T-helper 9 cell (primary cell): ENCODE results near the gene GLI2.

Experiments used
- DNase-seq: peaks from one replicate; pipeline ENCODE4 v3.0.0-alpha.2; 2020
- total RNA-seq, 2 donors: gene quantifications; one replicate each; lab custom pipeline; 2026; lab: John Stamatoyannopoulos, UW

GLI2 gene
- 0 reads per million in 2 donors for total RNA-seq

DNA sequence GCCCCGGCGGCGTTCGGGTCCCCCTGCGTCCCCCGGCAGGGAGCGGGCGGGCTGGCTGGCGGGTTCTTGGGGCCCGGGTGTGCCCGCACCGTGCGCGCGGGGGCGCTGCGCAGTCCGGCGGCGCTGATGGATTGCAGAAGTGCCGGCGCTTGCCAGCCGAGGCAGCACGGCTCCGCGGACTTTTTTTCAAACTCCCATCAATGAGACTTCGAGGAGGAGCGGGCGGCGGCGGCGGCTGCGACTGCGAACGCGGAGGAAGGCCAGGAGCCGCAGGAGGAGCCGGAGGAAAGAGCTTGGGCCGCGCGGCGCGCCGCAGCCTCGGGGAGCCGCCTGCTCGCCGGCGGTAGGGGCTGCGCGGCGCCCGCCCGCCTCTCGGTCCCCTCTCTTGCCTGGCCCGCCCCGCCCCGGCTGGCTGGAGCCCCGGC, at the start of gene GLI2:
Gene GLI2, plus strand, starts transcription at position 123 of the 425 bp plus-strand sequence. CDS start 61,453 bp downstream, outside the sequence.
- no peak for DNase-seq

- DNase-seq = no peak
Measured at GRCh38 chr2:120685974-120686297, 49.7 kb upstream of the GLI2 start.

GRCh38 chr2:120686511-120687168, 49.0 kb upstream of the GLI2 start:
- DNase-seq = no peak

DNA sequence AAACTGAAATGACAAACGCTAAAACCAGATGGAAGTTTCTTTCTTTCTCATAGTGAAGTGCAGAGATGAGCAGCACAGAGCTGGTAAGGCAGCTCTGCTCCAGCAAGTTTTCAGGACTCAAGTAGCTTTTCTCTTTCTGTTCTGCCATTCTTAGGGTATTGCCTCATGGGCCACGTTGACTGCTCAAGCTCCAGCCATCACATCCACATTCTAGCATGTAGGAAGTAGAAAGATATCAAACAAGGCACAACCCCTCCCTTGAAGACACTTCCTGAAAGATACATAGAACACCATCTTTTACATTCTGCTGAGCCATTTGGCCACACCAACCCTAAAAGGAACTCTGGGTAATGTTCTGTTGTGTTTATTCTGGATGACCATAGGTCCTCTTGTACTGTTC, 48.5 kb upstream of the GLI2 start:
- no peak for DNase-seq

GRCh38 chr2:120690521-120690920, 45.1 kb upstream of the GLI2 start:
- DNase-seq = no peak

GRCh38 chr2:120691410-120691809, 44.3 kb upstream of the GLI2 start:
- DNase-seq = no peak

- no peak for DNase-seq
Measured at GRCh38 chr2:120692691-120693090, 43.0 kb upstream of the GLI2 start.

GRCh38 chr2:120693121-120693520, 42.5 kb upstream of the GLI2 start:
- DNase-seq = no peak

- no peak for DNase-seq
Measured at GRCh38 chr2:120694034-120694433, 41.6 kb upstream of the GLI2 start.

GRCh38 chr2:120697471-120697870, 38.2 kb upstream of the GLI2 start:
- DNase-seq = no peak

DNA sequence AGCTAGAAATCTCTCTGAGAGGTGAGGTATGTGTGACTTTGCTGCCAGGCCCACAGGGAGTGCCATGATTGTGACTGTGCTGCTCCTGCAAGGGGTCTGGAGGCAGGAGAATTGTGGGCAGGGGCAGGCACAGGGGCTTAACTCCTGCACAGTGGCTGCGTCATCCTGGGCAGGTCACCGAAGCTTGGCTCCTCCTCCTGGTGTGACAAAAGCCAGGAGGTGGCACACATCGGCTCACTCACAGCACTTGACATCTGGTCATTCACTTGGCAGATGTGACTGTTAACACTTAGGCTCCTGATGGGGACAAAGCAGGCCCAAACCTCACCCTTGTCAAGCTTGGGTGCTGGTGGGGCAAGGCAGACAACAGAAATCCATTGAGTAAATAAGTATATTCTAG, 36.4 kb upstream of the GLI2 start:
- no peak for DNase-seq

- no peak for DNase-seq
Measured at GRCh38 chr2:120700659-120701058, 35.0 kb upstream of the GLI2 start.

GRCh38 chr2:120701096-120701495, 34.6 kb upstream of the GLI2 start:
- no peak for DNase-seq

DNA sequence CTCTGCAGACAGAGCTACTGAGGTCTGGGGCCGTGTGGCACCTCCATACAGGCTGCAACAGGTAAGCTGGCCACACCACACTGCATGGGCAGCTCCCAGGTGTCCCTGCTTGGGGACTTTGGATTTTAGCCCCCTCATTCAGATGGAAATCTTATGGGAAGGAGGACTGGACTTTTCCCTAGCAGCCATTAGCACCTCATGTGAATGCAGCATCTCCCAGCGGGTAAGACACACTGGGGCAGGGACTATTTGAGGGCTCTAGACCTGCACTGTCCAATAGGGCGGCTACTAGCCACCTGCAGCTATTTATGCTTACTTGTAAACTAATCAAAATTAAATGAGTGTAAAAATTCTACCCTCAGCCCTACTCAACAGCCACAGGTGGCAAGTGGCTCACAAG, 34.2 kb upstream of the GLI2 start:
- no peak for DNase-seq

GRCh38 chr2:120702061-120702460, 33.6 kb upstream of the GLI2 start:
- DNase-seq = no peak

- DNase-seq = no peak
Measured at GRCh38 chr2:120702801-120703200, 32.9 kb upstream of the GLI2 start.

- no peak for DNase-seq
Measured at GRCh38 chr2:120703330-120703994, 32.2 kb upstream of the GLI2 start.

DNA sequence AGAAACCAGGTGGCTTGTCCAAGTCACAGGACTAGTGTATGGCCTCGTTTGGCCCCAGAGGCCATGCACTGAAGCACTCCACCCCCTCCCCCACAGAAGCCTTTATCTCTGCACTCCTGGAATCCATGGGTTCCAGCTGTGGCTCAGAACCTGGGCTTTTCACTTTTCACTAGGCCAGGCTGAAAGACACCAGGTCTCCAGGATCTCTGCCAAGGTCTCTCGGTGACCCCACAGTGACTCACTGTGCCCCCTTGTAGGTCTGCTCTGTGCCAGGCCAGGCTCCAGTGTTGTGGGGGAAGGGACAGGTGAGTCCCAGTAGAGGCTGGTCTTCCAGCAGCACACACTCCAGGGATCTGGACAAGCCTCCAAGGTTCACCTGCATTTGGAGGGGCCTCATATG, 31.0 kb upstream of the GLI2 start:
- DNase-seq = no peak

DNA sequence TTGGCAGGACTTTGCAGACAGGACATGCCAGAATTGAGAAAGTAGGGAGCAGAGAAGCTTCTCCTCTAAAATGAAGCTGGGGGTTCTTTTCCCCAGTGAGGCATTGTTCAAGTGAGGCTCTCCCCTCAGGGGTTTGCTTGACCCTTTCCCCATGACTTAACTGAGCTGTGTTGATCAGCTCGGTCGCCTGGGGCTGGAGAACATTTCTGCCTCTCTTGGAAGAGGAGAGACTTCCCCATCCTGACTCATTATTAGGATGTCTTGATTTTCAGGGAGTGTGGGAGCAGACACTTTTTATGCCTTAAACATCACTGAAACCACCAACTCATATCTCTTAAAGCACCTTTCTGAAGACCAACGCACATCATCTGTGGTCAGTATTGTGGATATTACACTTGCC, 27.9 kb upstream of the GLI2 start:
- no peak for DNase-seq

DNA sequence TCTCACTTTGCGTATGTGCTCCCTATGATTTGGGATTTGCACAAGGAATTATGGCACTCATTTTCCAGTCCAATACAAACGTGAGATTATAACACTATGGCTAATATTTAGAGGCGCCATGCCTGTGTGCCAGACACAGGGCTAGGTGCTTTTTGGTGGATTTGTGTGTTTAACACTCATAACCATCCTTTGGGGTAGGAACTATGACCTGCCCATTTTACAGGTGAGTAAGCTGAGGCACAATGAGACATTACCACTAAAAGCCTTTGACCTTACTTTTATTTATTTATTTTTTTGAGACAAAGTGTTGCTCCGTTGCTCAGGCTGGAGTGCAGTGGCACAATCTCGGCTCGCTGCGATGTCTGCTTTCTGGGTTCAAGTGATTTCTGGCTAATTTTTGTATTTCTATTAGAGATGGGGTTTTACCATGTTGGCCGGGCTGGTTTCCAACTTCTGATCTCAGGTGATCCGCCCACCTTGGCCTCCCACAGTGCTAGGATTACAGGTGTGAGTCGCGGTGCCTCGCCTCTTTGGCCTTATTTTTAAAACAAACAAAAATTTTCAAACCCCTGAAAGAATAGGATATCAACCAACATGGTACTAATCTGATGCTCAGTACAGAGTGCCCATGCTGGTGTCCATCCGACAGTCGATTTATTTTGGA, 26.6 kb upstream of the GLI2 start:
- DNase-seq = no peak

DNA sequence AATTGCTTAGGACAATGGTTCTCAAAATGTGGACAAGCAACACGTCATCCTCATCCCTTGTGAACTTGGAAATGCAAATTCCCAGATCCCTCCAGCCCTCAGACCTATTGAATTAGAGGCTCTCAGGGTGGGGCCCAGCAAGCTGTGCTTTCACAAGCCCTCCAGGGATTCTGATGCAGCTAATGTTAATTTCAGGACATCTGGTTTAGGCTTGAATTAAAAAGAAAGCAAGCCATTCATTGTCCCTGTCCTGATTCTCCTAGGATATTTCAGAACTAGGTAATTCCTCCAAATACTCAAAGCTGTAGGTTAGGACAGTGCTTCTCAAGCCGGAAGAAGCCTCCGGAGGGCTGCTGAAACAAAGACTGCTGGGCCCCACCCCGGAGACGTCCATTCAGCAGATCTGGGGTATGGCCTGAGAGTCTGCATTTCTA, 26.0 kb upstream of the GLI2 start:
- no peak for DNase-seq

DNA sequence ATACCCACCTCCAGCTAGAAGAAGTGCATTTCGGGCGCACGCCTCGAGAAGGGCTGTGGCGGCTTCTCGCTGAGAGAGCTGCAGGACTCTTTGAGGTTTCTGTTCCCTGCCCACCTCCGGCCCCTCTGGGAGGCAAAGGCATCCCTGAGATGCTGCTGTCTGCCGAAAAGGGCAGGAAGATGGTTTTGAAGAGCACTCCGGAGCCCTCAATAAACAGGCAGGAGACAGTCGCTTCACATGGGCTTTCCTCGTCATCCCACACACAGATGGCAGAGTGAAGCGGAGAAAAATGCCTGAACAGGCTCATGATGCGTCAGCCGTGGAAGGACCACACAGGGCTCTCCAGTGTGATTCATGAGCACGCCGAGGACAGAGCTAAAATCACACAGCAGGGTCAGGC, 25.4 kb upstream of the GLI2 start:
- no peak for DNase-seq

DNA sequence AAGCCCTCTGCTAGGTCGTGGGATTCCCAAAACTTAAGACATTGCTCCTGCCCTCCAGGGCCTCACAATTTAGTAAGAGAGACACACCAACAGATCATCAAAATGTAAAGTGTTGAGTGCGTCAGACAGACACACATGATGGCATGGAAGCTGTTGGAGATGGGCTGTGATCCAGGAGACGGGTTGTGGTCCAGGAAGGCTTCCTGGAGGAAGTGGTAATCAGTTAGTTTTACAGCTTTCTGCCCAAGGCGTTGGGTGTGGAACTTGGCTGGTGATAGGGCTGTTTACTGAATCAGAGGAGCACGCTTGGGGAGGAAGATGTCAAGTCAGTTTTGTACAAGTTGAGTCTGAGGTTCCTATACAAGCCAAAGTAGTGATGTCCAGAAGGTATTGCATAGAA, 24.0 kb upstream of the GLI2 start:
- no peak for DNase-seq

- no peak for DNase-seq
Measured at GRCh38 chr2:120712180-120712681, 23.4 kb upstream of the GLI2 start.
